ENCODE measurements around the gene ZC3H18.

Gene ZC3H18

DNA sequence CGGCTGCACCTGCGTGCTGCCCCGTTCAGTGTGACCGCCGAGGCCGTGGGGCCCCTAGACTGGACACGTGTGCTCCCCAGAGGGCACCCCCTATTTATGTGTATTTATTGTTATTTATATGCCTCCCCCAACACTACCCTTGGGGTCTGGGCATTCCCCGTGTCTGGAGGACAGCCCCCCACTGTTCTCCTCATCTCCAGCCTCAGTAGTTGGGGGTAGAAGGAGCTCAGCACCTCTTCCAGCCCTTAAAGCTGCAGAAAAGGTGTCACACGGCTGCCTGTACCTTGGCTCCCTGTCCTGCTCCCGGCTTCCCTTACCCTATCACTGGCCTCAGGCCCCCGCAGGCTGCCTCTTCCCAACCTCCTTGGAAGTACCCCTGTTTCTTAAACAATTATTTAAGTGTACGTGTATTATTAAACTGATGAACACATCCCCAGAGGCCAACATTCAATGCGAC, 69.9 kb downstream of the ZC3H18 start:
- TF ChIP-seq BACH2 (CRISPR knock-in tag; IDR thresholded peaks at IDR 0.05; ENCODE audit: borderline replicate concordance) = no peak
- TF ChIP-seq ISL1 (CRISPR knock-in tag; IDR thresholded peaks at IDR 0.05) = no peak
- TF ChIP-seq ZNF565 (CRISPR knock-in tag; conservative IDR thresholded peaks at IDR 0.05; ENCODE audit: low read depth) = no peak
- TF ChIP-seq CSDC2 (CRISPR knock-in tag; IDR thresholded peaks at IDR 0.05) = no peak
- TF ChIP-seq ZFP3 (CRISPR knock-in tag; IDR thresholded peaks at IDR 0.05) = no peak
- no peak for TF ChIP-seq ZNF70 (CRISPR knock-in tag; IDR thresholded peaks at IDR 0.05)
- TF ChIP-seq TOX (CRISPR knock-in tag; IDR thresholded peaks at IDR 0.05; ENCODE audit: borderline replicate concordance) = no peak
- TF ChIP-seq ZFP30 (CRISPR knock-in tag; IDR thresholded peaks at IDR 0.05) = no peak
- TF ChIP-seq TCF4 (CRISPR knock-in tag; IDR thresholded peaks at IDR 0.05; ENCODE audit: borderline replicate concordance) = no peak
- ATAC-seq = peak; percentile 20

DNA sequence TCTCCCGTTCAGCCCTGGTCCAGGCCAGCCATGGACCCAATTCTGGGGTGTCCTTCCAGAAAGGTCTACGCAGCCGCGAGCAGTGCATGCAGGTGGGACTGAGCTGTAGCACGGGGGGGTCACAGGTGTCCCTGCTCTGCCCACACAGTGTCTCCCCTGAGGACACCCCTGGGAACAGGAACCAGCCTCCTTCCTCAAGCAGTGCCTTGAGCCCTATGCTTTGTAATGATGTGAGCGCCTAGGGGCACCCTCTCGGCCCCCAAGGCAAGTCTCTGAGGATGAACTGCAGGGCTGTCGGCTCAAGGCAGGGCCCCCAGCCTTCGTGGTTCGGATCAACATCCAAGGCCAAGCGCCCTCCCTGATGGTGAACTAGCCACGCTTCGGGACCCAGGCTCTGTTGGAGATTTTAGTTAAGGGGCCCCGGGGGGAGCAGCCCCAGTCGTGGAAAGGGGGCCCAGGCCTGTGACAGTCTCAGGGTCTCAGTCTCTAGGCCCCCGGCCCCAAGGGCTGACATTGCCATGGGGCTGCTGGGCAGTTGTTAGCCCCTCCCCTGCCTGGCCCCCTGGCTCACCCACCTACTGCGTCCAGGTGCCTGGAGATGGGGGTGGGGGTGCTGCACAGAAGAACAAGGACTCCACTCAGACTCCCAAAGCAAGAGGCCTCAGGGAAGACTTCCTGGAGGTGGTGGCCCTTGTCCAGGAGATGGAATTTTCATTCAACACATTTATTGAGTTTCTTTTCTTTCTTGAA, 70.5 kb downstream of the ZC3H18 start:
- TF ChIP-seq TOX (CRISPR knock-in tag; IDR thresholded peaks at IDR 0.05; ENCODE audit: borderline replicate concordance) (no peak), ARNTL (CRISPR knock-in tag; IDR thresholded peaks at IDR 0.05; ENCODE audit: borderline replicate concordance, low read depth) (no peak), CSDC2 (CRISPR knock-in tag; IDR thresholded peaks at IDR 0.05) (no peak), TCF4 (CRISPR knock-in tag; IDR thresholded peaks at IDR 0.05; ENCODE audit: borderline replicate concordance) (no peak), OSR1 (CRISPR knock-in tag; IDR thresholded peaks at IDR 0.05) (no peak), ZC3H10 (CRISPR knock-in tag; IDR thresholded peaks at IDR 0.05) (no peak), RARB (CRISPR knock-in tag; IDR thresholded peaks at IDR 0.05) (no peak), SNAI2 (CRISPR knock-in tag; IDR thresholded peaks at IDR 0.05) (no peak), ZNF8 (CRISPR knock-in tag; IDR thresholded peaks at IDR 0.05) (no peak), ZNF565 (CRISPR knock-in tag; conservative IDR thresholded peaks at IDR 0.05; ENCODE audit: low read depth) (no peak), BACH2 (CRISPR knock-in tag; IDR thresholded peaks at IDR 0.05; ENCODE audit: borderline replicate concordance) (no peak)
- TF ChIP-seq, protein P1, sequence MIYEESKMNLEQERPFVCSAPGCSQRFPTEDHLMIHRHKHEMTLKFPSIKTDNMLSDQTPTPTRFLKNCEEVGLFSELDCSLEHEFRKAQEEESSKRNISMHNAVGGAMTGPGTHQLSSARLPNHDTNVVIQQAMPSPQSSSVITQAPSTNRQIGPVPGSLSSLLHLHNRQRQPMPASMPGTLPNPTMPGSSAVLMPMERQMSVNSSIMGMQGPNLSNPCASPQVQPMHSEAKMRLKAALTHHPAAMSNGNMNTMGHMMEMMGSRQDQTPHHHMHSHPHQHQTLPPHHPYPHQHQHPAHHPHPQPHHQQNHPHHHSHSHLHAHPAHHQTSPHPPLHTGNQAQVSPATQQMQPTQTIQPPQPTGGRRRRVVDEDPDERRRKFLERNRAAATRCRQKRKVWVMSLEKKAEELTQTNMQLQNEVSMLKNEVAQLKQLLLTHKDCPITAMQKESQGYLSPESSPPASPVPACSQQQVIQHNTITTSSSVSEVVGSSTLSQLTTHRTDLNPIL (CRISPR knock-in tag; IDR thresholded peaks at IDR 0.05; ENCODE audit: low read depth) = no peak
- TF ChIP-seq, protein P2, sequence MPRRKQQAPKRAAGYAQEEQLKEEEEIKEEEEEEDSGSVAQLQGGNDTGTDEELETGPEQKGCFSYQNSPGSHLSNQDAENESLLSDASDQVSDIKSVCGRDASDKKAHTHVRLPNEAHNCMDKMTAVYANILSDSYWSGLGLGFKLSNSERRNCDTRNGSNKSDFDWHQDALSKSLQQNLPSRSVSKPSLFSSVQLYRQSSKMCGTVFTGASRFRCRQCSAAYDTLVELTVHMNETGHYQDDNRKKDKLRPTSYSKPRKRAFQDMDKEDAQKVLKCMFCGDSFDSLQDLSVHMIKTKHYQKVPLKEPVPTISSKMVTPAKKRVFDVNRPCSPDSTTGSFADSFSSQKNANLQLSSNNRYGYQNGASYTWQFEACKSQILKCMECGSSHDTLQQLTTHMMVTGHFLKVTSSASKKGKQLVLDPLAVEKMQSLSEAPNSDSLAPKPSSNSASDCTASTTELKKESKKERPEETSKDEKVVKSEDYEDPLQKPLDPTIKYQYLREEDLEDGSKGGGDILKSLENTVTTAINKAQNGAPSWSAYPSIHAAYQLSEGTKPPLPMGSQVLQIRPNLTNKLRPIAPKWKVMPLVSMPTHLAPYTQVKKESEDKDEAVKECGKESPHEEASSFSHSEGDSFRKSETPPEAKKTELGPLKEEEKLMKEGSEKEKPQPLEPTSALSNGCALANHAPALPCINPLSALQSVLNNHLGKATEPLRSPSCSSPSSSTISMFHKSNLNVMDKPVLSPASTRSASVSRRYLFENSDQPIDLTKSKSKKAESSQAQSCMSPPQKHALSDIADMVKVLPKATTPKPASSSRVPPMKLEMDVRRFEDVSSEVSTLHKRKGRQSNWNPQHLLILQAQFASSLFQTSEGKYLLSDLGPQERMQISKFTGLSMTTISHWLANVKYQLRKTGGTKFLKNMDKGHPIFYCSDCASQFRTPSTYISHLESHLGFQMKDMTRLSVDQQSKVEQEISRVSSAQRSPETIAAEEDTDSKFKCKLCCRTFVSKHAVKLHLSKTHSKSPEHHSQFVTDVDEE (CRISPR knock-in tag; IDR thresholded peaks at IDR 0.05) = no peak
- TF ChIP-seq, protein P3, sequence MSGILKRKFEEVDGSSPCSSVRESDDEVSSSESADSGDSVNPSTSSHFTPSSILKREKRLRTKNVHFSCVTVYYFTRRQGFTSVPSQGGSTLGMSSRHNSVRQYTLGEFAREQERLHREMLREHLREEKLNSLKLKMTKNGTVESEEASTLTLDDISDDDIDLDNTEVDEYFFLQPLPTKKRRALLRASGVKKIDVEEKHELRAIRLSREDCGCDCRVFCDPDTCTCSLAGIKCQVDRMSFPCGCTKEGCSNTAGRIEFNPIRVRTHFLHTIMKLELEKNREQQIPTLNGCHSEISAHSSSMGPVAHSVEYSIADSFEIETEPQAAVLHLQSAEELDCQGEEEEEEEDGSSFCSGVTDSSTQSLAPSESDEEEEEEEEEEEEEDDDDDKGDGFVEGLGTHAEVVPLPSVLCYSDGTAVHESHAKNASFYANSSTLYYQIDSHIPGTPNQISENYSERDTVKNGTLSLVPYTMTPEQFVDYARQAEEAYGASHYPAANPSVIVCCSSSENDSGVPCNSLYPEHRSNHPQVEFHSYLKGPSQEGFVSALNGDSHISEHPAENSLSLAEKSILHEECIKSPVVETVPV (CRISPR knock-in tag; IDR thresholded peaks at IDR 0.05) = no peak
- peak; percentile 10 for ATAC-seq

DNA sequence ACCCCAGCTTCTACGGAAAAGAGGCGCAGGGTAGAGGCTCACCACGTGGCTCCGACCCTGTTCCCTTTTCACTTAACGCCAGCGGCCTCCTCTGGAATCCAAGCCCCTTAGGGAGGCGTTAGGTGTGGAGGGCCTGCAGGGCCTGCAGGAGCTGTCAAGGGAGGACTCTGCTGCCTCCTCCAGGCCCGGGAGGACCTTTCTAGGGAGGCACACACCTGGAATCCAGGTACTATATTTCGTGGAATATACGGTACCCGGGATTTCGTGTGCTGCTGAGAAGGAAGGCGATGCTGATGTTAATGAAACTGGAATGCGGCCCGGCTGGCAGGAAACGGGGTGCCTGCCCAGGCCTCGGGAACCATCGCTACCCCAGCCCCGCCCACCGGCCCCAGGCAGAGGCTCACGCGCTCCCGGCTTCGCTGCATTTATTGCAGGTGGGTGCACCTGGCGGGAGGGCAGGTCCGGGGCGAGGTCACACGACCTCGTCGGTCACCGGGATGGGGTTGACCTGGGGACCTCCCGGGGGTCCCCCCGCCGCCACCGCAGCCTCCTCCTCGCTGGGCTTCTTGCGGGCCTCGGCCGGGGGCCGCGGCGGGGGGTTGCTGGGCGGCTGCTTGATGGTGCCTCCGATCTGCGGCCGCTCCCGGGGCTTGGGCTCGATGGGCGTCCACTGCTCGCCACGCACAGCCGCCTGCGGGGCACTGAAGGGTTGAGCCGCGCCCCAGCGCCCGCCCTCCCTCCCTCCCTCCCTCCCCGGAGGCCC, 72.9 kb downstream of the ZC3H18 start:
- ATAC-seq = no peak
- TF ChIP-seq ISL1 (CRISPR knock-in tag; IDR thresholded peaks at IDR 0.05) (no peak), ARNTL (CRISPR knock-in tag; IDR thresholded peaks at IDR 0.05; ENCODE audit: borderline replicate concordance, low read depth) (no peak)

DNA sequence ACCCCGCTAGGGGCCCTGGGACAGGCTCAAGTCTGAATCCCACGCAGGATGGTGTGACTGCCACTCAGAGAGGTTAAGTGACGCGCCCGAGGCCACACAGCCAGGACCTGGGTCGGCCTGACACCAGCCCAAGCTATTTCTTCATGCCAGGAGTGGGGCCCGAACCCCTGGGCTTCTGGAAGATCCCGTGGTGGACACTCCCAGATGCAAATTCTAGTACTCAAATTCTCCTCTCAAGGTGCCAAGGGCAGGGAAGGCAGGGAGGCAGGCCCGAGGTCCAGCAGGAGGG, 73.4 kb downstream of the ZC3H18 start:
- TF ChIP-seq PPARA (CRISPR knock-in tag; IDR thresholded peaks at IDR 0.05; ENCODE audit: borderline replicate concordance) = no peak
- ATAC-seq = no peak

DNA sequence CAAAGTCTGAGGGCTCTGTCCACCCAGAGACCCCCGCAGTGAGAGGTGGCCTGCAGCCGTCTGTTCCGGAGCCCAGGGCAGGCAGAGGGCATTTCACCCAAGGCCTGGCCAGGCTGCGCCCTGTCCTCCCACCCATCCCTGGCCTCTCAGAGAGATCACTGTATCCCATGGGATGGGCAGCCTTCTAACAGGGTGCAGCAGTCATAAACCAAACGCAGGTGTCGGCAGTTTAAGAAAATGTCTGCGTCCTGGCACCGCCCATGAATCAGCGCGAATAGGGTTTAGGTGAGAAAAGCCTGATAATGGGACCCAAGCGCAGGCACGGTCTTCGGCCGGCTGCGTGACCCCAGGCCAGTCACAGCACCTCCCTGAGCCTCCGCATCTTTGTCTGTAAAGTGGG, 75.3 kb downstream of the ZC3H18 start:
- TF ChIP-seq ZNF70 (CRISPR knock-in tag; IDR thresholded peaks at IDR 0.05) (no peak), CSDC2 (CRISPR knock-in tag; IDR thresholded peaks at IDR 0.05) (no peak), ZNF8 (CRISPR knock-in tag; IDR thresholded peaks at IDR 0.05) (no peak), OSR1 (CRISPR knock-in tag; IDR thresholded peaks at IDR 0.05) (no peak)
- no peak for ATAC-seq

All from SK-N-SH treated with all-trans-retinoic acid at 6 μM for 48 hours (cell line).